Kidney epithelial cell (primary cell): ENCODE results near the gene SEC24A. TPM values are rescaled to one million over a fixed set of nuclear protein-coding genes. Genes with fewer than 3 reads are reported as not detected.

ENCODE experiments used
- DNase-seq: peaks from one replicate; pipeline ENCODE4 v3.0.0-alpha.2; 2010; ENCODE audit warnings: low read depth
- H3K27me3 ChIP-seq: 2 replicates; pipeline ENCODE4 v1.6.0; 2011; ENCODE audit warnings: low read length; ENCODE audit not compliant: control insufficient read depth, insufficient read depth
- H3K36me3 ChIP-seq: 2 replicates; pipeline ENCODE4 v1.5.1; 2011; ENCODE audit warnings: low read length; ENCODE audit not compliant: control insufficient read depth, insufficient read depth
- H3K4me3 ChIP-seq: 2 replicates; pipeline ENCODE4 v1.5.1; 2011; ENCODE audit warnings: low read depth, mild to moderate bottlenecking, control low read depth, low read length
- total RNA-seq: library from RNA; depleted of rRNA; stranded (reverse); fragments of >200 nt; gene quantifications from 2 replicates; pipeline ENCODE4 v1.2.3, GENCODE V29; 2015
- TF ChIP-seq, protein P1 (sequence below): IDR thresholded peaks from 2 replicates; pipeline ENCODE4 v1.5.1; 2011; ENCODE audit warnings: mild to moderate bottlenecking, moderate library complexity, low read length, control low read depth, inconsistent platforms; ENCODE audit not compliant: insufficient read depth, poor library complexity, severe bottlenecking

Gene SEC24A
- total RNA-seq, 1 donor from 2014 or later = 16.0 TPM

DNA sequence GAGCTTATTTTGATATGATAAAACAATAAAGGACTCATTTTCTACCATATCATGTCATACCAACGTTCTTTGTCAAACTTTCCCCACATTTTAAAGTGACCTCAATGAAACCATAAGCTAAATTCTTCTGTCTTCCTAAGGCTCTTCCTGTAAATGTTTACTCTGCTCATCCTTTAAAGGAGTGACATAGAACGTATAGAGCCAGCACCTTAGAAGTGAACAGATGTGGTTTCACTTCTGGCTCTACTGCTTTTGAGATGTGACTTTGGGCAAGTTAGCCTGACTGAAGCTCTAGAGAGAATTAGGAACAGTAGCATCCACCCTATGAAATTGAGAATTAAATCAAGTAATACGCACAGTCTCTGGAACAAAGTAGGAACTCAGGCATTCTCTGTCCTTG, 40.0 kb upstream of the SEC24A start:
- no peak for DNase-seq
- H3K4me3 ChIP-seq = no peak overlapping the region
- TF ChIP-seq, protein P1, sequence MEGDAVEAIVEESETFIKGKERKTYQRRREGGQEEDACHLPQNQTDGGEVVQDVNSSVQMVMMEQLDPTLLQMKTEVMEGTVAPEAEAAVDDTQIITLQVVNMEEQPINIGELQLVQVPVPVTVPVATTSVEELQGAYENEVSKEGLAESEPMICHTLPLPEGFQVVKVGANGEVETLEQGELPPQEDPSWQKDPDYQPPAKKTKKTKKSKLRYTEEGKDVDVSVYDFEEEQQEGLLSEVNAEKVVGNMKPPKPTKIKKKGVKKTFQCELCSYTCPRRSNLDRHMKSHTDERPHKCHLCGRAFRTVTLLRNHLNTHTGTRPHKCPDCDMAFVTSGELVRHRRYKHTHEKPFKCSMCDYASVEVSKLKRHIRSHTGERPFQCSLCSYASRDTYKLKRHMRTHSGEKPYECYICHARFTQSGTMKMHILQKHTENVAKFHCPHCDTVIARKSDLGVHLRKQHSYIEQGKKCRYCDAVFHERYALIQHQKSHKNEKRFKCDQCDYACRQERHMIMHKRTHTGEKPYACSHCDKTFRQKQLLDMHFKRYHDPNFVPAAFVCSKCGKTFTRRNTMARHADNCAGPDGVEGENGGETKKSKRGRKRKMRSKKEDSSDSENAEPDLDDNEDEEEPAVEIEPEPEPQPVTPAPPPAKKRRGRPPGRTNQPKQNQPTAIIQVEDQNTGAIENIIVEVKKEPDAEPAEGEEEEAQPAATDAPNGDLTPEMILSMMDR = no peak
- H3K27me3 ChIP-seq = no peaks in the 10 kb centered on the region
- peaks cover 1% of the 10 kb centered on the region for H3K36me3 ChIP-seq

- no peaks in the 10 kb centered on the region for H3K27me3 ChIP-seq
- TF ChIP-seq, protein P1 = no peak
- no peak for DNase-seq
- H3K4me3 ChIP-seq = no peak overlapping the region
- H3K36me3 ChIP-seq = peaks cover 1% of the 10 kb centered on the region
Measured at GRCh38 chr5:134609232-134609851, 39.2 kb upstream of the SEC24A start.

DNA sequence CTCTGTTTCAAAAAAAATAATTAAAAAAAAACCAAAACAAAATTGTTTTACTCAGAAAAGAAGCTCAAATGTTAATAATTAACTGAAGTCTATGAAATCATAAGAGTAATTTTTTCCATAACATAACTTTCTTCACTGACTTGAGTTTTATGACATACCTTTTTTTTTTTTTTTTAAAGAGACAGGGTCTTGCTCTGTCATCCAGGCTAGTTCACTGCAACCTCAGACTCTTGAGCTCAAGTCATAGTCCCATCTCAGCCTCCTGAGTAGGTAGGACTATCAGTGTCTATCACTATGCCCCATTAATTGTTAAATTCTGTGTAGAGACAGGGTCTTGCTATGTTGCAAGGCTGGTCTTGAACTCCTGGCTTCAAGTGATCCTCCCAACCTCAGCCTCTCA, 37.9 kb upstream of the SEC24A start:
- DNase-seq = no peak
- Histone ChIP-seq H3K27me3 (no peaks in the 10 kb centered on the region), H3K36me3 (peaks cover 1% of the 10 kb centered on the region), H3K4me3 (no peak overlapping the region)
- TF ChIP-seq, protein P1 = no peak

GRCh38 chr5:134611515-134611914, 37.1 kb upstream of the SEC24A start:
- TF ChIP-seq, protein P1 = no peak
- Histone ChIP-seq H3K27me3 (no peaks in the 10 kb centered on the region), H3K4me3 (no peak overlapping the region), H3K36me3 (peaks cover 1% of the 10 kb centered on the region)
- DNase-seq = no peak

DNA sequence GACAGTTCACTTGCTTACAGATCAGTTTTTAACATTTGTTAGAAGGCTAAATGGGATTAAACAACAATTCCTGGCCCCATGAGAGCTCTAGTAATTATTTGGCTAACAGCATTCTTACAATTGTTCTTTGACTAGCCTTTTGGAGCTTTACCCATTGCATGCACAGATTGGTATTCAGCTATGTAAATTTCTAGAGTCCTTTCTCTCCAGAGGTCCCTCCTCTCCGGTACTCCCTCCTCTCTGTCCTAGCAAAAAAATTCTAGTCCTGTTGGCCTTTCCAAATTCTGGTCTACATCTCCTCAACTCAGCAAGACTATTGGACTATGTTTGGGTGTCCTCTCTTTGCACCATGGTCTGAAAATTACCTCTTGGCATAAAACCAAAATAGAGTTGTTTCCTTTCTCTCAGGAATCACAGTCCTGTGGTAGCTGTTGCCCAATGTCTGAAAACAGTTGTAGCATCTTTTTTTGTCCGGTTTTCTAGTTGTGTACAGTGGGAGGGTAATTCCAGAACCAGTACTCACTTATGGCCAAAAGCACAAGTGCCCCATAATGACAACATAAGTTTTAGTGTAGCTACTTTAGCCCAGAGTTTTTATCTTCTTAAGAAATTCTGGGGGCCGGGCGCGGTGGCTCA, 34.0 kb upstream of the SEC24A start:
- no peak for DNase-seq
- H3K36me3 ChIP-seq = no peaks in the 10 kb centered on the region
- H3K27me3 ChIP-seq = no peaks in the 10 kb centered on the region
- no peak overlapping the region for H3K4me3 ChIP-seq
- TF ChIP-seq, protein P1 = no peak

GRCh38 chr5:134620634-134621033, 28.0 kb upstream of the SEC24A start:
- Histone ChIP-seq H3K4me3 (no peak overlapping the region), H3K27me3 (no peaks in the 10 kb centered on the region), H3K36me3 (peaks cover 1% of the 10 kb centered on the region)
- TF ChIP-seq, protein P1 = no peak
- no peak for DNase-seq
